Activated T-cell treated with anti-CD3 and anti-CD28 coated beads for 24 hours (primary cell): Measurements from ENCODE around the gene KRTAP5-3.
"Not testable (repeated sequence)": the region's sequence is repeated elsewhere in the genome, so short reads cannot be mapped to it uniquely, and the experiment has no call there.

Experiments used
- DNase-seq: peaks from one replicate; pipeline ENCODE4 v3.0.0-alpha.2; 2020; ENCODE audit warnings: low read depth

The KRTAP5-3 gene, protein sequence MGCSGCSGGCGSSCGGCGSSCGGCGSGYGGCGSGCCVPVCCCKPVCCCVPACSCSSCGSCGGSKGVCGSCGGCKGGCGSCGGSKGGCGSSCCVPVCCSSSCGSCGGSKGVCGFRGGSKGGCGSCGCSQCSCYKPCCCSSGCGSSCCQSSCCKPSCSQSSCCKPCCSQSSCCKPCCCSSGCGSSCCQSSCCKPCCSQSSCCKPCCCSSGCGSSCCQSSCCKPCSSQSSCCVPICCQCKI

DNA sequence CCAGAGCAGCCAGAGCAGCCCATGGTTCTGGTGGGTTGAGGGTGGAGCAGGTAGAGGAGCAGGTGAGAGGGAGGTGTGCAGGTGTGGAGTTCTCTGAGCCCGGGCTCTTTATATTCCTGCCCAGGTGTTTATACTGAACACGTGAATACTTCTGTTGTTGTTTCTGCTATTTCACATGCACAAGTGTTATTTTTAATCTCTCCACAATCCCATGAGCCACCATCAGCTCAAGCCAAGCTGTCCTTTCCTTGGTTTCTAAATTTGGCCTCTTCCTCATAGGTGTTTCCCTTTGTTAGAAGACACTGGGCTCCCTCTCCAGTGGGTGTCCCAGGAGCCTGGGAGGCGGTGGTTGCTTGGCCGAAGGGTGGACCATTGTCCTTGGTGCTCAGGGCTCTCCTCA lies at the start of gene KRTAP5-3:
Gene KRTAP5-3 (minus strand): TSS at position 101 of the 400 bp plus-strand sequence. CDS start 78 bp downstream, at position 23.
- no peak for DNase-seq

DNA sequence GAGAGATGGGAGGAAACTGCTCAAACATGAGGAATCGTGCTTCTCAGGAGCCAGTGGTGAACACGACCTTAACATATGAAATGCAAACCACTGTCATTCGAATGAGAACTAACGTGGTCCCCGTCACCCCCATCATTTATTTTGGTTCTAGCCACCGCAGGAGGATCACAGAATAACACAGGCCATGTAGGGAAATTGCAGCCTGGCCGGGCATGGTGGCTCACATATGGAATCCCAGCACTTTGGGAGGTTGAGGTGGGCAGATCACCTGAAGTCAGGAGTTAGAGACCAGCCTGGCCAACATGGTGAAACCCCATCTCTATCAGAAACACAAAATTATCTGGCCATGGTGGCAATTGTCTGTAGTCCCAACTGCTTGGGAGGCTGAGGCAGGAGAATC lies 48.4 kb upstream of the KRTAP5-3 start:
- no peak for DNase-seq

DNA sequence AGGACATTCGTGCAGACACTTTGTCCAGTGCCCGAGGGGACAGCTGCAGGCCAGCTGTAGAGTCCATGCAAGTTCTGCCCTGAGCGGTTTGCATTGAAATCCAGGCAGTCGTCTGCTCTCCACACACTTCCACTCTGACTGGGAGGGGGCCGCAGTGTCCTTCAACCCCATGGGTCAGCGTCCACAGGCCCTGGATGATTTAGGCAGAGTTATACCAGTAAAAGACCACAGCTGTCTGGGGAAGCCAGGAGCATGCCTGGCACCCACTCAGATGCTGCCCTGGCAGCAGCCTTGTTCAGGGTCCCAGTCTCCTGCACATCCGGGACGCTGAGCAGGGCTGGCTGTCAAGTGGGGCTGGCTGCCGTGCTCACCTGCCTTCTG lies 47.8 kb upstream of the KRTAP5-3 start:
- DNase-seq = no peak

DNA sequence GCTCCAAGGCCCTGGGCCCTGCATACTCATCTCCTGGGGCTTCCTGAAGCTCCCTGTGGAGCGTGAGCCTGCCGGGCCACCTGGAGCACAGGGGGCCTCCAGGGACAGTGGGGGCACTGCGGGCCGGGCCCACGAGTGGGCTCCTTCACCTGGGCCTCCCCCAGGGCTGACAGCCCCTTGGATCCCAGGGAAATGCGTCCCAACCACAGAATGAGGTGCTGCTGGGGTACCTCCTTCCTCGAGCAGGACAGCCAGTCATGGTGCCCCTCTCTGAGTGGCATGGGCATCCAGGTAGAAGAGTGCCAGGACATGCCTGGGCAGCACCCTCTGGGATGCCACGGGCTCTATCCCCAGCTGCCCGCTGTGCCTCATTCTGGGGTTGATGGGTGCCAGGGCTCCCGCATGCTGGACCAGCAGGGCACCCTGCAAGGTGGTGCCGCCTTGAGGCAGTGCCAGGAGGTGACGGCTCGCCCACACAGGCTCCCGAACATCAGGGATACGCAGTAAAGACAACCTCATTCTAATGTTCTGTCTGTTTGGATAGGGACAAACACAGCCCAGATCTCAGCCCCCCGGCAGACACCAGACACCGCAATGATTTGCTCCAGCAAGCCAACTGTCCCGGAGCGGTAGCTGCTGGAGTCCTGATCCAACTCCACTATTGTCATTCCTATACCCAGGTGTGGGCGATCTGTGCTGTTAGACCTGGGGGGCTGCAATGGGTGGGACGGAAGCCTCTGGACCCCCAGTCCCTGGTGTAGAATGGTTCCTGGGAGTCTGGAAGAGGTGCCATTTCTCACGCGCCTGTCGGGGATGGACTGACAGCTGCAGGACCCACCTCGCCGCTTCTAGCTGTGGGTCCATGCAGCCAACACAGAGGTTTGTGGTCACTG lies 47.2 kb upstream of the KRTAP5-3 start:
- DNase-seq = no peak

DNA sequence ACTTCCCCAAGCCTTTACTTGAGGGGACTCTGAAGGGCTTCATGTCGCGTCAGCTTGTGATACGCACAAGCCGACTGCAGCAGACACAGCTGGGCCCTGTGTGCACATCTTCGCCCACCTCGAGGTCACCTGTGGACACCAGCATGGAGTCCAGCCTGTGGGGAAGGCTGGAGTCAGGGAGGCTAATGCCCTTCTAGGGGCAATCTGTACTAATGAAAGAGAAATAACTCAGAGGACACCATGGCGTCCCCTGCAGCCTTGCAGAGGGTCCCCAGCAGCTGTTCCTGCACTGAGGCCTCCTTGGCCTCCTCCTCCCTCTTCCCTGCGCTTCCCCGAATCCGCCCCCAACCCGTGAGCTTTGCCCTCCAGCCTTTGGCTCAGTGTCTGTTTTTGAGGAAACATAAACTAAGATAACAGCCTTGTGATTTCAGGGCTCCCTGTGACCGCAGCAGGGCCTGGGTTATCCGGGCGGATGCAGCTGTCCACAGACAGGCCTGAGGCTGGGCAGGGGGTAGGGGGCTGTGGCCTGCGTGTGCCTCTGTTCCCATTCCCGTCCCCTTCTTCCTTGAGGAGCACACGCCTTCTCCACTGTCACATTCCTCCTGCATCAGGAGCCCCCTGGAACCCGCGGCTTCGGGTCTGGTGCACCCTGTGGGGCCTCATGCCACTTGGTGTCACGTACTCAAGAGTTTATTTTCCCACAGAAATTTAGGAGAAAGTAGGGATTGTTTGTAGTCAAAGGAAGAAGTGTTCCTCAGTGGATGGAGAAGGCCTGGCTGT lies 46.3 kb upstream of the KRTAP5-3 start:
- no peak for DNase-seq

DNA sequence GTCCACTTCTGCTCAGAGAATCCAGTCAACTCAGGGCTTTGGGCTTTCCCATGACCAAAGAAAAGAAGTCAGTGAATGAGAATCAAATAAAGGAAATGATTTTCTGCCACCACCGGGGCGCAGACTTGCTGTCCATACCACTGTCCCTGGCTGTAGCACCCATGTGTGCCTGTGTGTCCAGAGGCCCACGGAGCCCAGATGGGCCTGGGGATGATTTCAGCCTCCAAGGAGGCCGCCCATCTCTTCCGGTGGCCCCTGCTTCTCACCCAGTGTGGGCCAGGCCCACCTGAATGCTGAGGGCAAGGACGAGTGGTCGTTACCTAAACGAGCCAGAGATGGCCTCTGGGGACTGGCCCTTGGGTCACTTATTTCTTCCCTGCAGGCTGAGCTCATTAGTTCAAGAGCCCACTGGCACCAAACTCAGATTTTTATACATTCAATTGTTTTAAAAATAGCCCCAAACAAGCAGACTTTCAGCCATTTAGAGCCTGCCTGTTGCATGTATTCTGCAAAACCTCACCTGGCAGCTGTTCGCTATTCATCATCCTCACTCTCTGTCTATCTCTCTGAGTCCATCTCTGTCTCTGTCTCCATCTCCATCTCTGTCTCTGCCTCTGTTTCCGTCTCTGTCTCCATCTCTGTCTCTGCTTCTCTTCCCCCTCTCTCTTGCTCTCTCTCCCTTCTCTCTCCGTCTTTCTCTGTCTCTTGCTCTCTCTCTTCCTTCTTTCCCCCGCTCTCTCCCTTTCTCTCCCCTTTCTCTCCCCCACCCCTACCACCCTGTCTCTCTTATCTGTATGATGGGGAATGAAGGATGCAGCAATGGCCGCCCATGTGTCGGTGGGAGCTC lies 45.5 kb upstream of the KRTAP5-3 start:
- DNase-seq = no peak

DNA sequence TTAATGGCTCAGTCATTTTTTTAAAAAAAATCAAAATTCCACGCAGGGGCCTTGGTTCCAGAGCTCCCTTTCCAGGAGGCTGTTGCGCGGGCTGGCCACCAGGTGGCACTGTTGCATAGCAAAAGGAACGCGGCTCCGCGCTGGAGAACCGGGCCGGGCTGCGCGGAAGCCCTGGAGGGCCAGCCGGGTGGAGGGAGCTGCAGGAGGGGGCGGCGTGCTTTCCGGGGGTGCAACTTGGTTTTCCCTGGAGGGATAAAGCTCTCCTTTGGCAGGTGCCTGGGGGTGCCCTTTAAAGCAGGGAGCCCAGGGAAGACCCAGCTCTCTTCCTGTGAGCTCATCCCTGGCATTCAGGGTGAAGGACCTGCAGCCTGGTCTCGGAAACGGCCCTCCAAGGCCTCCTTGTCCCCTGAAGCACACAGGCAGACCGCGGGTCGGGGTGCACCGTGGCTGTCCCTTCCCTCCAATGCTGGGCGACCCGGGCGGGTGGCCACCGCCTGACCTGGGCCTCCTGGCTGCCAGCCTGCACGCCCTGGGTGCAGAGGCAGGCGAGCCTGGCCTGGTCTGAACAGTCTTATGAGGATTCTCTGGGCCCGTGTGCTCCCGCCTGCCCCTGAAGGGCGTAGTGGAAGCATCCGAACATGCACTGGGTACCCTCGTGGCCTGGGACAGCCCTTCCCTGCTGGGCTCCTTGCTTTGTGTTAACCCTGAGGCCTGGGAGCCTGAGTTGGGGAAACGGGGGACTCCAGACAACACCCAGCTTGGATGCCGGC lies 44.7 kb upstream of the KRTAP5-3 start:
- peak; percentile 67 for DNase-seq

DNA sequence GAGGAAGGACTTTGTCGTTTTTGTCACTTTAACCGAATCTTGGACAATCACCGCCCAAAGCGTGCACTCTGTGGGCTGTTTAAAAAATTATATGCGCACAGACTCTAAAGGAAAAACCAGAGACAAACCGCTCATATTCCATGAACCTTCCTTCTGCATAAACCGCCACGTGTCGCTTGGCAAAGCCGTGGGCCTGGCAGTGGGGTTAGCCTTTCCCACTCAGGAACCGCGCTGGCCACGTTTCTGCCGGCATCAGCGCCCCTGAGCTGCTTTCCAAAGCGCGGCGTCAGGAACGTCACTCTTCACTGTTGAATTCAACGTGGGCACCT lies 44.1 kb upstream of the KRTAP5-3 start:
- DNase-seq = no peak

DNA sequence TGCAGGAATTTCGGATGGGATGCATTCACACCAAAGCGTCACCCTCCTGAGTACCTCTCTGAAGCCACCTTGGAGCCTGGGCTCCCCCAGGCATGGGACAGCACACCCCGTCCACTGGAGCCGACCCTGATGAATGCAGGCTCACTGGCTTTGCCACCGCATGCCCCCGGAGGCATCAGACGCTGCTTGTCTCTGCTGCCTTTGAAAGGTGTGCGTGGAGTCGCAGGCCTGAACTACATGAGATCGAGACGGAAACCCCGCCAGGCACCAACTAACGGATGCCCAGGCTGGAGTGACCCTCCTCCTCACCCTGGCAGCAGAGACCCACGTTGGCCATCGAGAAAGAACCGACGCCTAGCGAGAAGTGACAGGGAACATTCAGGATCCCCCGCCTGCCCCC lies 43.8 kb upstream of the KRTAP5-3 start:
- no peak for DNase-seq

DNA sequence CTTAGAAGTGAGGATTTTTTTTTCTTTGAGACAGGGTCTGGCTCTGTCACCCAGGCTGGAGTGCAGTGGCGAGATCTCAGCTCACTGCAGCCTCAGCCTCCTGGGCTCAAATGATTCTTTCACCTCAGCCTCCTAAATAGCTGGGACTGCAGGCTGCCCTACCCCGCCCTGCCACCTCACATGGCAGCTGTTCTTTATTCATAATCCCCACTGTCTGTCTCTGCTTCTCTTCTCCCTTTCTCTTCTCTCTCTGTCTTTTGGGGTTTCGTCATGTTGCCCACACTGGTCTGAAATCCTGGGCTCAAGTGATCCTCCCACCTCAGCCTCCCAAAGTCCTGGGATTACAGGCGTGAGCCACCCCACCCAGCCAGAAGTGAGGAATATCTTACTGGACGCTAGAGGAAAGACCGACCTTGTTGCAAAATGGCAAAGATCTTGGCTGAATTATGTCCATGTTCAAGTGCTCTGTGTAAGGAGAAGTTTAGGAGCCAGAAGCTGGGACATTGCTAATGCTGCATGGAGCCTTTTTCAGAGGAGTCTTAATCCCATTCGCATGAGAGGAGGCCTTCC lies 43.2 kb upstream of the KRTAP5-3 start:
- DNase-seq = no peak

DNA sequence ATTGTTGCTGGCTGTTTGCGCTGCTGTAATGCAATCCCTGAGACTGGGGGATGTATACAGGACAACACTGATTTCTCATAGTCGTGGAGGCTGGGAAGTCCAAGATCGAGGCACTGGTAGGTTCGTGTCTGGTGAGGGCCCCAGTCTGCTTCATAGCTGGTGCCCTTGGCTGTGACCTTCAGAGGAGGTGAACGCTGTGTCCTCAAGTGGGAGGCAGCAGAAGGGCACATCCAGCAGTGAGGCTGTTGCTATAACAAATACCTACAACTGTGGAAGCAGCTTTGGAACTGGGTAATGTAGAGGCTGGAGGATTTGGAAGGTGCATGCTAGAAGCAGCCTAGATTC lies 42.6 kb upstream of the KRTAP5-3 start:
- DNase-seq = no peak

DNA sequence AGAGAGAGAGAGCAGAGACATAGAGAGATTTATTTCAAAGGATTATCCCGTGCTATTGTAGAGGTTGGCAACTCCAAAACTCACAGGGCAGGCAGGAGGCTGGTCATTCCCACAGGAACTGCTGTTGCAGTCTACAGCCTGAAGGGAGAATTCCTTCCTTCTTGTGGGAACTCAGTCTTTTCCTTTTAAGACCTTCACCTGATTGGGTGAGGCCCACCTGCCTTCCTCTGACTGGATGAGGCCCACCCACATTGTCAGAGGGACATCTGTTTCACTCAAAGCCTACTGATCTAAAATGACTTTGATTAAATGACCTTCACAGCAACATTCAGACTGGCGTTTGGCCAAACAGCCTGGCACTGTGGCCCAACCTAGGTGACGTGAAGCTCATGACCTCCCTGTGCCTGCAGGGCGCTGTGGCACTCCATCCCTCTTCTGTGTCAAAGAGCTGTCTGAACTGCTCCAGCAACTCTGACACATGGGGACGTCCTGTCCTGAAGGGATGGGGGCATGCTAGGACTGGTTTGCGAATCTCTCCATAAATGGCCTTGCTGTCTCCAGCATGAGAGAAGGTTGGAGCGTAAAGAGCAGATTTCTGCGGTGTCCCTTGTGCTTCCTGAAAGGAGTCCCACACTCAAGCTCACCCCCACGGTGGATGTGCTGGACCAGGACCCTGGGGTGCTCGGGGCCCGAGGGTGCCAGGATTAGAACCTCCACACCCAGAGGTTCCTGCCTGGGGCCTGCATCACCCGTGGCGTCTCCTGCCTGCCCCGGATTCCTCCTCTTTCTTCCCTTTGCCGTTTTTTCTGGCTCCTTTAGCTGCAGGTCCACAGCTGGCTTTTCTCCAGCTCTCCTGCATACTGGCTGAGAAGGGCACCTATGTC lies 42.0 kb upstream of the KRTAP5-3 start:
- no peak for DNase-seq

DNA sequence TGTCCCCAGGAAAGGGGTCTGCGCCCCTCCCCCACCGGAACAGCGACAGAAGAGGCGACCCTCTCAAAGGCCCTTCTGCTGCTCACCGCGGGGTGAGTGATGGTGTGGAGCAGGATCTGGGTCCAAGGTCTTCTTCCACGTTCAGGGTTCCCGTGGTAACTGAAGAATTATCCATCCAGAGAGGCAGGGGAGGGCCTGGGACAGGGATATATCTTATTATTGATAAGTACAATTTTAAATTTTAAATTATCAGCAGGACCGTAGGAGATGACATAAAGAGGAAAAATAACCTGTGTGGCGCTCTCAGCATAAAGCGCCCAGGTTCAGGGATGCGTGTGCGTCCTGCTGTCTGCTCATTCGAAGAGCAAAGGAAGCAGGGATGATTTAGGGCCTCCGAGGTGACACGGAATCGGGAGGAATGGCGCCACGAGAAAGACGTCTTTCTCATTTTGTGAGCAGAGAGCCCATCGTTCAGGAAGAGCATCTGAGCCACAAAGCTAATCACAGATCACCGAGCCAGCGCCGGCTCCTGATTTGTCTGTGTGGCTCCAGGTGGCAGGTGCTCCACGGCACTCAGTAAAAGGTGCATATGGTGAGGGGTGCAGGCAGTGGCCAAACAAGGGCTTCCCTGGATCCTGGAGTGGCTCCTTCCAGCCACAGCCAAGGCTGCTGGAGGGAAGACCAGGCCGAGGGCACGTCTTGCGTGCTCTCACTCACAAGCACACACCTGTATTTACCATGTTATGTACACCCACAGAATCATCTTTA lies 40.6 kb upstream of the KRTAP5-3 start:
- DNase-seq = no peak

DNA sequence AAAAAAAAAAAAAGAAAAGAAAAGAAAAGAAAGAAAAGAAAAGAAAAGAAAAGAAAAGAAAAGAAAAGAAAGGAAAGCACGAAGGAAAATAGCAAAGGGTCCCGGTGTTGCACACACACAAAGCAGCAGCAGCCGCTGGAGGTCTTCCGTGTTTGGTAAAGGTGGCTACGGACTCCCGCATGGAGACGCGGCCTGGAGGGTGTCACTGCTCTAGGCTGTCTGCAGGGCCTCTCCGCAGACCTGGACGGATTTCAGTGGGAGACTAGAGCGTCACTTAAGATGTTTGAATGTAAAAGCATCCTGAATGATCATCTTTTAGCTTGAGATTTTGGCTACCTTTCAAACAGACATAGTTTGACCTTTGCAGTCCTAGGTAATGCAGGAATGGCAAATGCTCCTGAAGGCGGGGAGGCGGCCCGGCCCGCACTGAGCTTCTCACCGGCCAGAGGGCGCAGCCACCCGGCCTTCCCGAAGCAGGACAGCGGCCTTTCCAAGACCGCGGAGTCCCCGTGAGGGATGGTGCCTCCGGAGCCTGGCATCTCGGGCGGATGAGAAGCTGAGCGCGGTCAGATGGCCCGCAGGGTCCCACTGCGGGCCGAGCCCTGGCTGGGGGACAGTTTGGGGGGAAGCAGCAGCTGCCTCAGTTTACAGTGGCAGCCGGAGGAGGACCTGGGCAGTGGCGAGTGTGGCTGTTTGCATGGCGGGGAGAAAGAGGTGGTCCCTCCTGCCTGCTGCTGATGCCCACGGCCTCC lies 39.8 kb upstream of the KRTAP5-3 start:
- no peak for DNase-seq

DNA sequence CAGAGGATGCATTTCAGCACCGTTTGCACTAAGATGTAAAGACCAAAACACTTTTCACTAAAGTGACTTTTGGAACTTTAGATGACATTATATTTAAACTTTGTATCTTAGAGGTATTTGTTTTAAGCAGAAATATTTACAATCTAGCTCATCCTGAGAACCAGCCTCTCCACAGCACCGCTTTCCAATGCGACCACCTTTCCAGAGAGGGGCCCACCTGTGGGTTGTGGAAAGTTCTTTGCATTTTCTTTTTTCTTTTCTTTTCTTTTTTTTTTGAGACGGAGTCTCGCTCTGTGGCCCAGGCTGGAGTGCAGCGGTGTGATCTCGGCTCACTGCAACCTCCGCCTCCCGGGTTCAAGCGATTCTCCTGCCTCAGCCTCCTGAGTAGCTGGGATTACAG lies 38.3 kb upstream of the KRTAP5-3 start:
- not testable (repeated sequence) for DNase-seq

DNA sequence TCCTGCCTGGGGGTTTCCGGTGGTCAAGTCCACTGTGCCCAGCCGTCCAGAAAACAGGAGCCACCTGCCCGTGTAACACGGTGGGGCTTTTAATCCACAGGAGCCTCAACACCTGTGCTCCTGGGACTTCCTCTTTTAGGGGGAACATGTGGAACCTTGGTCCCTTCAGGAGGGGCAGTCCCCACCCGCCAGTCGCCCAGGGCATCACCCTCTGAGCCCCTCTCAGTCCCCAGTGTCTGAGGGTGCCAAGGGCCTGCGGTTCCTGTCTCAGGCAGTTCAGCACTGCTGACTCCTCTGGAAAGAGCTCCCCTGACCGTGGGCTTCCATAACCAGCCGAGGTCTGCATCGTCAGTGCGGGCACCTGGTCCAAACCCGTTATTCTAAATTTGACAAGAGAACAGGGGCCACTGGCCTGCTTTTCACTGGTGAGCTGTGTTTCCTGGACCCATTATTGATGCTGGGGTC lies 37.1 kb upstream of the KRTAP5-3 start:
- DNase-seq = no peak

DNA sequence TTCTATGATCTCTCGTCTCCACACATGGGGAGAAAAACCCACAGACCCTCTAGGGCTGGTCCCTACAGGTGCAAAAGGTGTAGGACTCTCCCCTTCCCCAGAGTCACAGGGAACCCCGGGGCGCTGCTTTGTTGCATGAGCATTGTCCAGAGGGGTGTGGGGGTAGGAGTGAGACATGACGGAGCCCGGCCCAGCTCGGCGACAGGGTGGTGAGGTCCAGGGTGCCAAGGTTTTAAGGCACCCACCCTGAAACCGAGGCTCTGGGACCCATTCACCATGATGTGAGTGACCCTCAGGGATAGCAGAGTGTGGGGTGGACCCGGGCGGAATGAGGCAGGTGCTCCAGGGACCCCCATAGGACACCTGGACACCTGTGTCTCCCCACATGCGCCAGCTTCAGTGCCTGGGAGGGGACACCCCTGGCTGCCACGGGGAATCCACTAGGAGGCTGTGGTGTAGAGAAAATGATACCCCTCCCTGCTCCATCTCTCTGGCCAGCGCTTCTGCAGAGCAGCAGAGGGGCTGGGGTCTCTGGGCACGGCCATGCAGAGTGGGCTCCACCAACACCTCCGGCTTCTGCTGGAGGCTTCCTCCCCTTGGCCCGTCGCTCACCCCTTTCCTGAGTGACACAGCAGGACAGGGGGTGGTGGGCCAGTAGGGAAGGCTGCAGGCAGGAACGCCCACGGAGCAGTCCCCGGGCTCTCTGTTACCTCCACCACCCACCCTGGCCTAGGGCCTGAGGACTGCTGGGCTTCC lies 36.5 kb upstream of the KRTAP5-3 start:
- no peak for DNase-seq
